Measurements from ENCODE around the gene PPP2R5D.

The PPP2R5D gene

DNA sequence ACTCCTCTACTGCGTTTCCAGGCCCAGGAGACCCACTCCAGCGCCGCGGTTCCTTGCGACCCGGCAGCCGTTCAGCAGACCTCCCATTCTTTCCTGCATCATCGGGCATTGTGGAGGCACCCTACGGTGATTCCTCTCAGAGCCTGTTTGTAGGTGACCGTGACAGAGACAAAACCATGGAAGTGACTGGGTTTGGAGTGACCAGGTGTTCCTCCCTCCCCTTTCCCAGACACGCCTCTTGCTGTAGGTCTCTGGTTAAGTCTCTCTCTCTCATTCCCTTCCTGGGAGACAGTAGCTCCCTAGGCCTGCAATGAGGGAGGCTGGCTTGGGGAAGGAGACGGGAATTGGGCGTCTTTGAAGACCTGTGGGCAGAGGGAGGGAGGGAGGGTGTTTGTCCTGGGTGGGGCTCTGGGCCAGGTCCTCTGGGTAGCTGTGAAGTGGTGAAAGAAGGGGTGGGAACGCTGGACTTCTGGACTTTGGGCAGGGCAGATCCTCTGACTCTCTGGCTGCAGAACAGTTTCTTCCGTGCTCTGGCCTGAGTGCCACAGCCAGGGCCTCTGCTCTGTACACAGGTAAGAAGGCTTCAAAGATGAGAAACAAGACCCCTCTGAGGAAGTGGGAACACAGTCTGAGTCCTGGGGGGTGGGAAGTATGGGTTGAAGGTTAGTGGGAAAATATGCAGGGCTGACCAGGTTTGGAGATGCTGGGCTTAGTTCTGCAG, 75.8 kb downstream of the PPP2R5D start:
- no peak for DNase-seq

DNA sequence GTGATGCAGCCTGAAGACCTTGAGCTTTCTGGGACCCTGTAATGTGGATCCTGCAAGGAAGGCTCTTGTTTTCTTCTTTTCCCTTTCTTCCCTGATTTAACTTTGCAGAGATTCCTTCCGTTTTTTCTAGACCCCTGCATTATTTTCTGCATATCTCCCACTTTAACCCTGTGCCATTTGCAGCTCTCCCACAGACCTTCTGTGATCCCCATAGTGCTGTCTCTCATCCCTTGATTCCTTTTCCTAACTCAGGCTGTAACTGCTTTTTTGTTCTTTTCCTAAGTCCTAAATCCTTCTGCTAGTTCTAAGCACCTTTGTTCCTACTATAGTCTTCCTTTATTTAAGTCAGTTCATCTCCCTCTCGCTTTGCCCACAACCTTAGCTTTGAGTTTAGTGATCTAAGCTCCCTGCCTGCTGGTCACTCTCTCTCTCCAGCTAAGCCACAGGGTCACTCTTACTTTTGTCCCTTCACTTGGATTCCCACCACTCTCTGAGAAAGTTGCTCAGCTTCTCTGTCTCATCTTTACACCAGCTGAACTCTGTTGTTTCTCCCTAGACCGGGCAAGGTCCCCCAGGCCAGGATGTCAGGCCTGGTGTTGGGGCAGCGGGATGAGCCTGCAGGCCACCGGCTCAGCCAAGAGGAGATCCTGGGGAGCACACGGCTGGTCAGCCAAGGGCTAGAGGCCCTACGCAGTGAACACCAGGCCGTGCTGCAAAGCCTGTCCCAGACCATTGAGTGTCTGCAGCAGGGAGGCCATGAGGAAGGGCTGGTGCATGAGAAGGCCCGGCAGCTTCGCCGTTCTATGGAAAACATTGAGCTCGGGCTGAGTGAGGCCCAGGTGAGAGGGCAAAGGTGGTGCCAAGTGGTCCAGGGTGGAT, 76.6 kb downstream of the PPP2R5D start:
- DNase-seq: no peak

DNA sequence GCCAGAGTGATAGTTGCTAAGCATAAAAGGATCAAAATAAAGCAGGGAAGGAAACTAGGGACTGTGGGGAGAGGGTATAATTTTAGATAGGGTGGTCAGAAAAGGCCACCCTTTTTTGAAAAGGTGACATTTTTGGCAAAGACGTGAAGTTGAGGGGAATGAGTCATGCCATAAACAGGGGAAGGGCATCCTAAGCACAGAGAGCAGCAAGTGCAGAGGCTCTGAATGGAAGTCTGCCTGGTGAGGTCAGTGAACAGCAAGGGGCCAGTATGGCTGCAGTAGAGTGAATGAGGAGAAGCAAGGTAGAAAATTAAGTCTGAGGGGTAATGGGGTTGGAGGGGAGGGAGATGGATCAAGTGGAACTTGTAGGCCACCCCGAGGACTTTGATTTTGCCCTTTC, 77.5 kb downstream of the PPP2R5D start:
- no peak for DNase-seq
